ENCODE measurements around the gene POLR2I. TPM values are rescaled to one million over a fixed set of nuclear protein-coding genes. Genes with fewer than 3 reads are reported as not detected.

POLR2I gene
- total and polyA plus RNA-seq, 4 experiments from 2014 or later, result 52.4 to 163 (median 100) TPM

DNA sequence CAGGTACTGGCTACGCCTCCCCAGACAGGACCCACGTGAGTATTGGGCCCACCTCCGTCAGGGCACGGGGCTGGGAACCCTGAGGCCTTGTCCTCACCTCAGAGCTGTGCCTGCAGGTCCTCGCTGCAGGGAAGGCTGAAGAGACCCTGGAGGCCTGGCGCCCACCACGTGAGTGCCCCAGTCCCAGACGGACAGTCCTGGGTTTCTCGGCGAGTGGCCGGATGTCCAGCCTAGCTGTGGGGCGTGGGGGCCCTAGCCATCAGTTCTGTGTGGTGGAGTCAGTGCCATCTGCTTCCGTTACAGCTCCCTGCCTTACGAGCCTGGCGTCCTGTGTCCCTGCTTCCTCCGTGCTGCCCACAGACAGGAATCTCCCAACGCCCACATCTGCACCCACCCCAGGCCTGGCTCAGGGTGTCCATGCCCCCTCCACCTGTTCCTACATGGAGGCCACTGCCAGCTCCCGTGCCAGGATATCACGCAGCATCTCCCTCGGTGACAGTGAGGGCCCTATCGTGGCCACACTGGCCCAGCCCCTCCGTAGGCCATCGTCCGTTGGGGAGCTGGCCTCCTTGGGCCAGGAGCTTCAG is 11.5 kb downstream of the POLR2I start:
- H3K27ac Mint-ChIP-seq, result no peak overlapping the region
- Histone ChIP-seq H3K36me3 (ENCODE audit: insufficient read depth, low read length) (no peaks in the 10 kb centered on the region), H3K27ac (ENCODE audit: low read depth, low read length) (no peak overlapping the region), H3K9me3 (ENCODE audit: control insufficient read depth in 1 of 2, low read length in 2 of 2) (no peaks in the 10 kb centered on the region), H3K4me1 (ENCODE audit: insufficient read depth, low read length) (no peaks in the 10 kb centered on the region), H3K27me3 (ENCODE audit: insufficient read depth, low read length) (no peaks in the 10 kb centered on the region), H3K4me3 (ENCODE audit: low read length in 2 of 2) (no peak overlapping the region)
- H3K4me3 Mint-ChIP-seq, result no peak overlapping the region
- no peak for DNase-seq
- H3K27me3 Mint-ChIP-seq, result no peaks in the 10 kb centered on the region
- H3K36me3 Mint-ChIP-seq, result peaks cover 0 to 3% of the 10 kb centered on the region in 2 donors
- H3K4me1 Mint-ChIP-seq, result no peaks in the 10 kb centered on the region
- POLR2A ChIA-PET (ENCODE audit: partially characterized antibody), result interaction anchor here (0.7 to 1.3 kb wide), 2 partner anchors 12 to 89 kb away, joined by 3 to 4 read pairs; partner anchors contain the start of genes ALKBH6 and POLR2I
- CTCF ChIA-PET (ENCODE audit: partially characterized antibody), result no interaction called here
- intact Hi-C loops (cut with micrococcal nuclease), result no loop called here
- H3K9me3 Mint-ChIP-seq, result peaks cover 0 to 1% (median 0%) of the 10 kb centered on the region in 8 donors

DNA sequence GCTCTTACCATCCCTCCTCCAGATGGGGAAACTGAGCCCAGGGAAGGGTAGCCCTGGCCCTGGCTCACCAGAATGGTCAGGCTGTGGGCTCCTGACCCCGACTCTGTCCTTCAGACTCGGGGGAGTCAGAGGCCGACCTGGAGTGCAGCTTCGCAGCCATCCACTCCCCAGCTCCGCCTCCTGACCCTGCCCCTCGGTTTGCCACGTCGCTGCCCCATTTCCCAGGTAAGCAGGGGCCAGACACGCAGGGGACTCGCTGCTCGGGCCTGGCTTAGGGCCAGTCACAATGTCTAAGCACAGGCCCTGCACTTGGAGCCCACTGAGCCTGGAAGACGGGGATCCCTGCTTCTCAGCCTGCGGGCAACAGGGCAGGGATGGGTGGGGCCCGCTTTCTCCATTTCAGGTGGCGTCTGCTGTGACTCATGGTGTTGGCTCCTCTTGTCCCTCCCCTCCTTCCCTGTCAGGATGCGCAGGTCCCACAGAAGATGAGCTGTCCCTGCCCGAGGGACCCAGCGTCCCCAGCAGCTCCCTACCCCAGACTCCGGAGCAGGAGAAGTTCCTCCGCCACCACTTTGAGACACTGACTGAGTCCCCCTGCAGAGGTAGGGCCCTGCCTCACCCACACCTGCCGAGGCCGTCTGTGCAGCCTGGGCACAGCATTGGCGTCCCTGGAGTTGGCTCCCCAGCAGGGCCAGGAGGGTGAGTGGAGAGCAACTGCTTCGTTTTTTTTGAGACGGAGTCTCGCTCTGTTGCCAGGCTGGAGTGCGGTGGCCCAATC is 12.9 kb downstream of the POLR2I start:
- H3K4me3 Mint-ChIP-seq, result no peak overlapping the region
- H3K4me1 Mint-ChIP-seq, result no peaks in the 10 kb centered on the region
- intact Hi-C loops (cut with micrococcal nuclease), result no loop called here
- no peak overlapping the region for H3K27ac Mint-ChIP-seq
- no peak overlapping the region for H3K4me3 ChIP-seq (ENCODE audit: low read length in 2 of 2)
- H3K9me3 ChIP-seq (ENCODE audit: control insufficient read depth in 1 of 2, low read length in 2 of 2), result no peaks in the 10 kb centered on the region
- no peaks in the 10 kb centered on the region for H3K36me3 ChIP-seq (ENCODE audit: insufficient read depth, low read length)
- DNase-seq, result no peak
- POLR2A ChIA-PET (ENCODE audit: partially characterized antibody), result interaction anchor here (1.3 kb wide), 1 partner anchor 13 kb away, joined by 4 read pairs; the partner anchor contains the start of gene POLR2I
- no peak overlapping the region for H3K27ac ChIP-seq (ENCODE audit: low read depth, low read length)
- peaks cover 0 to 3% of the 10 kb centered on the region in 2 donors for H3K36me3 Mint-ChIP-seq
- no peaks in the 10 kb centered on the region for H3K27me3 ChIP-seq (ENCODE audit: insufficient read depth, low read length)
- H3K27me3 Mint-ChIP-seq, result no peaks in the 10 kb centered on the region
- peaks cover 0 to 1% (median 0%) of the 10 kb centered on the region in 8 donors for H3K9me3 Mint-ChIP-seq
- CTCF ChIA-PET (ENCODE audit: partially characterized antibody), result no interaction called here
- H3K4me1 ChIP-seq (ENCODE audit: insufficient read depth, low read length), result no peaks in the 10 kb centered on the region

DNA sequence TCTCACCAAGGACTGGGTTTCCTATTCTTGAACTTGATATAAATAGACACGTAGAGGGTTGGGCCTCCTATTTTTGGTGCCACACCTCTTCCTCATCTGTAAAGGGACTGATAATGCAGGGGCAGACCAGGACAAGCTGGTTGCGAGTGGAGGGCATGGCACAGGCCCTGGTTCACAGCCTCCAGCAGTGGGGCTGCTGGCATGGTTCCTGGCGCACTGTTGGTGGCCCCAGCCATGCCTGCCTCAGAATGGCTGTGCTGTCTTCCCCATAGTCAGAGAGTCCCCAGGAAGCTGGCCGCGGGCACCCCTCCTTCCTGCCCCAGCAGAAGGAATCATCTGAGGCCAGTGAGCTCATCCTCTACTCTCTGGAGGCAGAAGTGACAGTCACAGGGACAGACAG is 14.2 kb downstream of the POLR2I start:
- Histone ChIP-seq H3K4me3 (ENCODE audit: low read length in 2 of 2) (no peak overlapping the region), H3K36me3 (ENCODE audit: insufficient read depth, low read length) (no peaks in the 10 kb centered on the region), H3K27ac (ENCODE audit: low read depth, low read length) (no peak overlapping the region), H3K9me3 (ENCODE audit: control insufficient read depth in 1 of 2, low read length in 2 of 2) (no peaks in the 10 kb centered on the region), H3K27me3 (ENCODE audit: insufficient read depth, low read length) (no peaks in the 10 kb centered on the region), H3K4me1 (ENCODE audit: insufficient read depth, low read length) (no peaks in the 10 kb centered on the region)
- Mint-ChIP-seq H3K4me3 (no peak overlapping the region), H3K36me3 (no peaks in the 10 kb centered on the region), H3K9me3 (peaks cover 0 to 1% (median 0%) of the 10 kb centered on the region in 8 donors), H3K4me1 (no peaks in the 10 kb centered on the region), H3K27me3 (no peaks in the 10 kb centered on the region), H3K27ac (peak overlapping the region in 1 of 7 donors; percentile 23)
- CTCF ChIA-PET (ENCODE audit: partially characterized antibody), result no interaction called here
- POLR2A ChIA-PET (ENCODE audit: partially characterized antibody), result no interaction called here
- intact Hi-C loops (cut with micrococcal nuclease), result no loop called here
- DNase-seq, result no peak

DNA sequence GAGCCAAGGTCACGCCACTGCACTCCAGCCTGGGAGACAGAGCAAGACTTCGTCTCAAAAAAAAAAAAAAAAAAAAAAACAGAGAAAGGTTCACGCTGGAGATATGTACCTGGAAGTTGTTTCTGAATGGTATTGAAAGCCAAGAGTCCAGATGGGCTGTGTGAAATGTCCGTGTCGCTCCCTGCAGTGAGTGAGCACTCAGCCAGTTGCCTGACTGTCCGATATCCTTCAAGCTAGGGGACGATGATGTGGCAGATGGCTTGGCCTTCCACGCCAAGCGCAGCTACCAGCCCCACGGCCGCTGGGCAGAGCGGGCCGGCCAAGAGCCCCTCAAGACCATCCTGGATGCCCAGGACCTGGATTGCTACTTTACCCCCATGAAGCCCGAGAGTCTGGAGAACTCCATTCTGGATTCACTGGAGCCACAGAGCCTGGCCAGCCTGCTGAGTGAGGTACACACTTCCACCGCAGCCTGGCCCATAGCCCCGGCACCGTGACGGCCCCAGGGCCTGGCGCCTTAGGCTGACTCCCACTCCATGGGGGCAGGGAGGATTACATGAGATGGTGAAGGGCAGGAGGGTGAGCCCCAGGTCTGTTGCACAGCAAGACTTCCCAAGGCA is 15.4 kb downstream of the POLR2I start:
- no peak overlapping the region for H3K4me3 ChIP-seq (ENCODE audit: low read length in 2 of 2)
- H3K4me1 ChIP-seq (ENCODE audit: insufficient read depth, low read length), result no peaks in the 10 kb centered on the region
- H3K36me3 ChIP-seq (ENCODE audit: insufficient read depth, low read length), result no peaks in the 10 kb centered on the region
- no peaks in the 10 kb centered on the region for H3K36me3 Mint-ChIP-seq
- H3K27ac Mint-ChIP-seq, result peak overlapping the region in 1 of 7 donors; percentile 36
- intact Hi-C loops (cut with micrococcal nuclease), result no loop called here
- no peaks in the 10 kb centered on the region for H3K4me1 Mint-ChIP-seq
- ChIA-PET CTCF (ENCODE audit: partially characterized antibody) (no interaction called here), POLR2A (ENCODE audit: partially characterized antibody) (no interaction called here)
- H3K4me3 Mint-ChIP-seq, result no peak overlapping the region
- no peak for DNase-seq
- peaks cover 0 to 1% (median 0%) of the 10 kb centered on the region in 8 donors for H3K9me3 Mint-ChIP-seq
- no peaks in the 10 kb centered on the region for H3K9me3 ChIP-seq (ENCODE audit: control insufficient read depth in 1 of 2, low read length in 2 of 2)
- no peaks in the 10 kb centered on the region for H3K27me3 ChIP-seq (ENCODE audit: insufficient read depth, low read length)
- no peaks in the 10 kb centered on the region for H3K27me3 Mint-ChIP-seq
- no peak overlapping the region for H3K27ac ChIP-seq (ENCODE audit: low read depth, low read length)

DNA sequence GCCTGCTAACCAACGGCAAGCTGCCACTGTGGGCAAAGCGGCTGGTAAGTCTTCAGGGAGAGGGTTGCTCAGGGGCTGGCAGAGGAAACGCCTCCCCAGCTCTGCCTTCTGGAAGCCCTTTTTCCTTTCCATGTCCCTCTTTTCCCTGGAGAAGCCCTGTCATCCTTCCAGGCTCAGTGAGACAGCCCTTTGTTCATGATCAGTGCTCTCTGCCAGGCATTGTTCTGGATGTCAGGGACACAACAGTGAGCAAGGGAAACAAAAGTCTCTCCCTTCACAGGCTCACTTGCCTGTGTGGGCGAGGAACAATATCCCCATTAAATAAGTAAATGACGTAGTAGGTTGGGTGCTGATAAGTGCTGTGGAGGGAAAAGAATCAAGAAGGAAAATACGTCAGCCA is 17.6 kb downstream of the POLR2I start:
- DNase-seq, result no peak
- peaks cover 3% of the 10 kb centered on the region for H3K4me1 ChIP-seq (ENCODE audit: insufficient read depth, low read length)
- ChIA-PET CTCF (ENCODE audit: partially characterized antibody) (no interaction called here), POLR2A (ENCODE audit: partially characterized antibody) (no interaction called here)
- H3K9me3 ChIP-seq (ENCODE audit: control insufficient read depth in 1 of 2, low read length in 2 of 2), result no peaks in the 10 kb centered on the region
- H3K27ac ChIP-seq (ENCODE audit: low read depth, low read length), result no peak overlapping the region
- H3K27ac Mint-ChIP-seq, result peak overlapping the region in 3 of 7 donors; percentile 14 to 55 (median 43)
- H3K27me3 Mint-ChIP-seq, result no peaks in the 10 kb centered on the region
- no peaks in the 10 kb centered on the region for H3K36me3 ChIP-seq (ENCODE audit: insufficient read depth, low read length)
- no peaks in the 10 kb centered on the region for H3K27me3 ChIP-seq (ENCODE audit: insufficient read depth, low read length)
- H3K4me3 ChIP-seq (ENCODE audit: low read length in 2 of 2), result no peak overlapping the region
- no peaks in the 10 kb centered on the region for H3K36me3 Mint-ChIP-seq
- peaks cover 0 to 1% (median 0%) of the 10 kb centered on the region in 8 donors for H3K9me3 Mint-ChIP-seq
- peaks cover 0 to 14% (median 5%) of the 10 kb centered on the region in 4 donors for H3K4me1 Mint-ChIP-seq
- H3K4me3 Mint-ChIP-seq, result no peak overlapping the region
- intact Hi-C loops (cut with micrococcal nuclease), result no loop called here

DNA sequence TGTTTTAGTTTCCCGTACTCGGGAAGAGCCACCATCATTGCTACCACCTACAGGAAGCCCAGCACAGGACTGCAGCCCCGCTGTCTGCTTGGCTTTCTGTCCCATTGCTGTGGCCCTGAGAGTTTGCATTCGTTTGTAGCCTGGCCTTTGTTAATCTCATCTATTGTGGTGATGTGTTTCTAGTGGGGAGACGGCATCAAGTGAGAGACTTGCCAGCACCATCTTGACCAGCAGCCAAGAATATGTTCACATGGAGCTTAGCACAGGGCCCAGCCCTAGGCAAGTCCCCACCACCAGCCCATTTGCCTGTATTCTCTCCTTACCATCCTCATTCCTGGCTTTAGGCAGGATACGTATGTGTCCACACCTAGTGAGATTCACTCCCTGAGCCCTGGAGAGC is 21.0 kb downstream of the POLR2I start:
- no peak overlapping the region for H3K27ac ChIP-seq (ENCODE audit: low read depth, low read length)
- DNase-seq, result no peak
- CTCF ChIA-PET (ENCODE audit: partially characterized antibody), result interaction anchor here (1.1 kb wide), 1 partner anchor 16 kb away, joined by 4 read pairs; no protein-coding TSS in a partner anchor
- peaks cover 0 to 1% (median 0%) of the 10 kb centered on the region in 8 donors for H3K9me3 Mint-ChIP-seq
- H3K36me3 ChIP-seq (ENCODE audit: insufficient read depth, low read length), result no peaks in the 10 kb centered on the region
- H3K27me3 Mint-ChIP-seq, result no peaks in the 10 kb centered on the region
- intact Hi-C loops (cut with micrococcal nuclease), result no loop called here
- H3K4me1 ChIP-seq (ENCODE audit: insufficient read depth, low read length), result peaks cover 3% of the 10 kb centered on the region
- no peaks in the 10 kb centered on the region for H3K27me3 ChIP-seq (ENCODE audit: insufficient read depth, low read length)
- no peak overlapping the region for H3K4me3 Mint-ChIP-seq
- no peaks in the 10 kb centered on the region for H3K9me3 ChIP-seq (ENCODE audit: control insufficient read depth in 1 of 2, low read length in 2 of 2)
- H3K36me3 Mint-ChIP-seq, result no peaks in the 10 kb centered on the region
- peaks cover 0 to 14% (median 5%) of the 10 kb centered on the region in 4 donors for H3K4me1 Mint-ChIP-seq
- H3K27ac Mint-ChIP-seq, result peak overlapping the region in 4 of 7 donors; percentile 2 to 82 (median 51)
- H3K4me3 ChIP-seq (ENCODE audit: low read length in 2 of 2), result no peak overlapping the region
- POLR2A ChIA-PET (ENCODE audit: partially characterized antibody), result no interaction called here

DNA sequence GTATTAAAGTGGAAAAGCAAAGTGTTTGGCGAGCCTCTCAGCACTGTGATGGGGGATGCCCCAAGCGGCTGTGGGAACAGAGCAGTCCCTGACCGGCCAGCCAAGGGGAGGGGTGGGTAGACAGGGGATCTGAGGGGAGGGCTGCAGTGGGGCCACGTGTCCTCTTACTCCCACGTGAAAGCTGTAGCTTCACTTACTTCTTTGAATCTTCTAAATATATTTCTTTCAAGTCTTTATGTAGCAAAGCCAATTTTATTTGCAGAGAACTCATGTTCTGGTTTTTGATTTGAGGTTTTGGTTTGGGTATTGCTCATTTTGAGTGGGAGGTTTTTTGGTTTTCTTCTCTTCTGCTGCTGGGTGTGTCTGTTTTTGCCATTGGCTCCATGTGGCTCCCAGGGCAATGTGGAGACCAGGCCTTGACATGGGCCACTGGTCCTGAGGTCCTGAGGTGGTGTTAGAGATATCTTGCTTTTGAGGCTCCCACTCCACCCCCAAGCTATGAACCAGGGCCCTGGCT is 21.5 kb downstream of the POLR2I start:
- Mint-ChIP-seq H3K27me3 (no peaks in the 10 kb centered on the region), H3K9me3 (no peaks in the 10 kb centered on the region), H3K27ac (peak overlapping the region in 5 of 7 donors; percentile 23 to 79 (median 55)), H3K36me3 (no peaks in the 10 kb centered on the region), H3K4me1 (peaks cover 0 to 14% (median 5%) of the 10 kb centered on the region in 4 donors), H3K4me3 (no peak overlapping the region)
- POLR2A ChIA-PET (ENCODE audit: partially characterized antibody), result no interaction called here
- Histone ChIP-seq H3K27me3 (ENCODE audit: insufficient read depth, low read length) (no peaks in the 10 kb centered on the region), H3K4me1 (ENCODE audit: insufficient read depth, low read length) (peaks cover 3% of the 10 kb centered on the region), H3K9me3 (ENCODE audit: control insufficient read depth in 1 of 2, low read length in 2 of 2) (no peaks in the 10 kb centered on the region), H3K27ac (ENCODE audit: low read depth, low read length) (no peak overlapping the region), H3K36me3 (ENCODE audit: insufficient read depth, low read length) (no peaks in the 10 kb centered on the region), H3K4me3 (ENCODE audit: low read length in 2 of 2) (no peak overlapping the region)
- CTCF ChIA-PET (ENCODE audit: partially characterized antibody), result interaction anchor here (1.1 kb wide), 1 partner anchor 16 kb away, joined by 4 read pairs; no protein-coding TSS in a partner anchor
- intact Hi-C loops (cut with micrococcal nuclease), result no loop called here
- no peak for DNase-seq

All from CD4-positive, alpha-beta memory T cell (primary cell).